IPS DF 4.7 (cell line): ENCODE results near the gene LAPTM4A.
"Not testable (repeated sequence)": the region's sequence is repeated elsewhere in the genome, so short reads cannot be mapped to it uniquely, and the experiment has no call there.

Experiments used
- DNase-seq: peaks from one replicate; pipeline ENCODE4 v3.0.0-alpha.2; 2013; ENCODE audit warnings: low spot score; ENCODE audit errors: extremely low read depth

LAPTM4A gene

DNA sequence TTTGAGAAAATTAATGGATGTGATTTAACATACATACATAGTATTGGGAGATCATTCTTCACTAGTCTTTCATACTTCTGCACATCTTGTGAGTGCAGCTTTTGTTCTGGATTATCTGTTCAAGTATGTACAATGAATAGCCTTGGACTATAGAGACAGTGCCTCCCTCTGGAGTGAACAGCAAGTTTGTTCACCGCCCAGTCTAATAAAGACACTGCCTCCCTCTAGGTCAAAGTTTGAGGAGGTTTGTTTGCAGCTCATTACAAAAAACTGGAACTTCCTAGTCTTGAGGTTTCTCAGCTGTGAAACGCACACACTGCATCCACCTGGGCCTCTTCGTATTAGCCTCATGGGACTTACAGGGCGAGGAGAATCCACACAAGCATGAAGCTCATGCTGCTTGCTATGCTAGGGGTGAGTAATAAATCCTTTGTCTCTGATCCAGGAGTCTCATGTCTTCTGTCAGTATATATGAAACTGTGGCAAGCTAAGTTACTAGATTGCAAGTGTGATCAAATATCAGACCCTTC is 26.0 kb upstream of the LAPTM4A start:
- DNase-seq, result no peak

DNA sequence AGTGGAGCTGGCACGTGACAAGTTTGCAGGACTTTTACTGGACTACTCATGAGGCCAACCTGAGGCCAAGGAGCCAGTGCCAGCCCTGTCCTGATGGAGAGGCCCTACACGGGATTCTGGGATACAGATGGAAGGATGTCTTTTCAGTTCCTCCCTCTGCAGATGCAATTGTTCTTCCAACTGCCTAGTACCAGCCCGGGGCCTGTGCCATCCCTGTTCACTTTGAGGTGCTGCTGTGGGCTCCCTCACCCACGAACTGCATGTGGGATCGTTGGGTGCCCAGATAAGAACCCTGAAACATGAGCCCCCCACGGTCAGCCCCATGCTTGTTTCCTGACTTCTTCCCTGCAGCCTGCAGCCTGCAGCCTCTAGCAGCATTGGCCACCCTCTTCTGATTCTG is 25.3 kb upstream of the LAPTM4A start:
- no peak for DNase-seq

DNA sequence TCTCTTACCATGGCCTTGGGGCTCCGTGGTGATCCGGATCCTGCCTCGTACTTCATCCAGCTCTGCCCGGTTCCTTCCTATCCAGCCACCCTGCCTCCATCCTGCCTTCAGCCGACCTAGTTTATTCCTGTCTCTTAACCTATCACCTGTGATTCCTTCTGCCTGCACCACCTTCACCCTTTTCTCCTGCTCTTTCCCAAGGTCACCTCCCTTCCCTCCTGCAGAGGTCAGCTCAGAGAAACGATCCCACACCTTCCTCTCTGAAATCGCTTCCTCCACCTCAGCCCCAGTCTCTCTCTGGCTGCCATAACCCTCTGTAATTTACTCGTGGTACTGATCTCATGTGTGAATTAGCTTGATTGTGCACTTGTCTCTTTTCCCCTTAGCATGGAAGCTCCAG is 23.5 kb upstream of the LAPTM4A start:
- DNase-seq, result no peak

DNA sequence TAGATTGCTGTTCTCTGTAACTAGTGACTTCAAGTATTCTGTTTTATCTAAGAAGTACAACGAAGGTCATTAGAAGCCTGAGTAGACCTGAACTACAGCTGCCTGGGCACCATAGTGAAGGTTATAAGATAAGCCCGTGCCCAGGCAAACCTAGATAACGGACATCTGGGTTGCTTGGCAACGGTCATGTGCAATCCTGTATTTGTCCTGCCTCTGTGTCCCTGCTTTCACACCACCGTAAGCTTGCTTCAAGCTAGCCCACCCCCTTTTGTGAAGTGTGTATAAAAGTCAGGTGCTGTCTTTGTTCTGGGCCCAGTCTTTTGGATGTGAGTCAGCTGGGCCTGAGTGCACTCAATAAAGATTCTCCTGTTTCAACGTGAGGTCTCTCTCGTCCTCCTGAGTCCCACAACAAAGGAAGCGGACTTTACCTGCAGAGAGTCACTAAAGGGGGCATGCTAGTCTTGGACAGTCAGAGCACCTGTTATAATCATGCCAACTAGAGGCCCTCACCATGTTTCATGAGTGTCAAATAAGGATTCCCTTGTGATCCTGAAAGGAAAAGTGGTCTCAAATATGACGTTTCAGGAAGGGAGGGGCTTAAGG is 22.7 kb upstream of the LAPTM4A start:
- not testable (repeated sequence) for DNase-seq

DNA sequence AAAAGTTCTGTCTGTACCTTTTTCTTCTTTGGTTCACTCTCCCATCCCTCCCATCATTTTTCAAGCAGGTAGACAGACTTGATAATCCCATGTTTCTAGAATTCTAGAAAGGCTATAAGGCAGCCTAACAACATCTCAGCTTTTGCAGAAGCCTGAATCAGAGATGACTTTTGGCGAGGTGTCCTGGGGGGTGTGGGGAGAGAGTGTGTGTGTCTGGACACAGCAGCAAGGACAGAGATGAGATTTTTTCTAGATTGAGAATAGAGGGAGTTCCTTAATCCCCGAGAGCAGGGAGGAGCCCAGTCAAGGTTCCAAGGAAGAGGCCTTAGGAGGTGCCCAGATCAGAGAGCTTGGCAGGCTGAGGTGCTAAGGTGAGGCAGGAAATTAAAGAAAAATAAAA is 22.0 kb upstream of the LAPTM4A start:
- DNase-seq, result no peak

DNA sequence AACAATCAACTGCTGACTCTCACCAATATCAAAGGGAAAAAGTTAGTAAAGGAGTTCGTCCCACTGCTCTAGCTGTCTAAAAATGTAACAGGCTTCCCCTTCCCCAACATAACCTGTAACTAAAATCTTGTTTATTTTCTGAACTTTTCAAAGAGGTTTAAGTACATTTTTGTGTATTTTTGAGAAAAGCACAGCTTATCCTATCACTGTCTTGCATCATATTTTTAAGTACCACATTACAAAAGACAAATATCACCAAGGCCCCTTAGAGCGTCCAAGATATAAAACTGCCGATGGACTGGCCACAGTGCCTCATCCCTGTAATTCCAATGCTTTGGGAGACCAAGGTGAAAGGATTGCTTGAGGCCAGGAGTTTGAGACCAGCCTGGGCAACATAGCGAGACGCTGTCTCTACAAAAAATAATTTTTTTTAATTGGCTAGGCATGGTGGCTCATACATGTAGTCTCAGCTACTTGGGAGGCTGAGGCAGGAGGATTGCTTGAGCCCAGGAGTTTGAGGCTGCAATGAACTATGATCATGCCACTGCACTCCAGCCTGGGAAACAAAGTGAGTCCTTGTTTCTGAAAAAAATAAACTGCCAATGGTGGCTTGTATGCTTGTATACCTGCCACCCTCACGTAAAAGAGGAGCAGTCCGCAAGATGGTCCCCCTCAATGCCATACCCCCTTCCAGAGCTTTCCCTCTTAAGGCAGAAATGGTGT is 21.2 kb upstream of the LAPTM4A start:
- DNase-seq, result no peak

DNA sequence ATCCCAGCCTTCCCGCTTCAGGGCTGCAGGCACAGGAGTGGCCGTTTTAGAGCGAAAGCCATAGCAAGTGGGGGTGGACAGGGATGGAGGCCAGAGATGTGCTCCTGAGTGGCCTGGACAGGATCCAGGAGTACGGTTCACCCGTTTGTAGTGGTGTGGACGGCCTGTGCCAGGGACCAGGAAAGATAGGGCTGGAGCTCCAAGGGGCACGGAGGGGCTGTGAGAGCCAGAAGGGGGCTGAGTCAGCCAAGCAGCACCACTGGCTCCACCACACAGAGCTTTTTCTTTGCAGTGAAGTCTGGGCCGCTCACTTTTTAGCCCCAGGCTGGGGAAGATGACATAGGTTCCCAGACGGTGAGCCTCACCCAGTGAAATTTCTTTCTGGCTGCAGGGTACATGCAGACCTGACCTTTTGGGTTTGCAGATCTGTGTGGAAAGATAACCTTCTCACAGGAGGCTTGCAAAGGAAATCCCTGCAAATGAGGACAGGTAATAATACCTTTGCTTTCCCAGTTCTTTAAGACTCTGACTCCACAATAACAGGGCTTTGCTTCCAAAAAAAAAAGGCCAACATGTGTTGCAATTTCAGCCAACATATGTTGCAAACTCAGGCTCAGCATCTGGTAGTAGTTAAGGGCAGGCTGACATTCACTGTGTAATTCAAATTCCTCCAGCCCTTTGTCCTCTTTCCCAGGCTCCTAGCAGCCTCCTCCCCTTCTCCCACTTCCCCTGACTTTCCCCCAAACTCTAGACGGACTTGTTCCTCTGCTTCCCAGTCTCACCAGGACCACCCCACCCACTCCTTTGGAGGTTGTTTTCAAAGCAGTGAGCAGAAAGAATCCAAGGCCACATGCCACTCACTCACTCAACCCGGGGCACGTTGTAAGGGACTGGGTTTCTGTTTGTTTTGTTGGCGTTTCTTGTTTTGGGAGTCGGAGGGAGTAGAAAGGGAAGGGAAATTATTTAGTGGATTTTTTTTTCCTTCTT is 20.3 kb upstream of the LAPTM4A start:
- DNase-seq, result no peak

DNA sequence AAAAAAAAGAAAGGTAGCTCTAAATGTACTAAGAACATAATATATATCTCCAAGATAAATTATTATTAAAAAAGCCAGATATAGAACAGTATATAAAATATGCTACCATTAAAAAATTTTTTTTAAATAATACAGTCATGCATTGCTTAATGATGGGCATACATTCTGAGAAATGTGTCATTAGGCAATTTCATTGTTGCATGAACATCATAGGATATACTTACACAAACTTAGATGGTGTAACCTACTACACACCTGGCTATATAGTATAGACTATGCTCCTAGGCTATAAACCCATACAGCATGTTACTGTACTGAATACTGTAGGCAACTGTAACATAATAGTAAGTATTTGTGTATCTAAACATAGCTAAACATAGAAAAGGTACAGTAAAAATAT is 18.3 kb upstream of the LAPTM4A start:
- DNase-seq, result no peak

DNA sequence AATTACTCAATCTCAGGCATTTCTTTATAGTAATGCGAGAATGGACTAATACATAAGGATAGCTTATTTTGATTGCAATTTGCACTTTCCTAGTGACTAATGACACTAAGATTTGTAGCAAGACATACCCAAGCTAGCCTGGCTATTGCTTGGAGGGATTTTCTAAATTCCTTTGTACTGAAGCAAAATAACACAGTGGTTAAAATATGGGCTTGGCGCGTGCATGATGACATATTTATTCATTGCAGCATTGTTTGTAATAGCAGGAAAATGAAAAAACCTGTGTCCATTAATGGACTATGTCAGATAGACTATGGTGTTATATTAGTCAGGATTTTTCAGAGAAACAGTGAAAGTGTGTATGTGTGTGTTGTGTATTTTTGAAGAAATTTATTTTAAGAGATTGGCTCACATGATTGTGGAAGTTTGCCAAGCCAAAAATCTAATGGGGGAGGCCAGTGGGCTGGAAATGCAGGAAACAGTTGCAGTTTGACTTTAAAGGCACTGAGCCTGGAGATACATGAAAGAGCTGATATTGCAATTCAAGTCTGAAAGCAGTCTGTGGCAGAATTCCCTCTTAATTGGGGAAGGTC is 16.7 kb upstream of the LAPTM4A start:
- DNase-seq, result no peak

DNA sequence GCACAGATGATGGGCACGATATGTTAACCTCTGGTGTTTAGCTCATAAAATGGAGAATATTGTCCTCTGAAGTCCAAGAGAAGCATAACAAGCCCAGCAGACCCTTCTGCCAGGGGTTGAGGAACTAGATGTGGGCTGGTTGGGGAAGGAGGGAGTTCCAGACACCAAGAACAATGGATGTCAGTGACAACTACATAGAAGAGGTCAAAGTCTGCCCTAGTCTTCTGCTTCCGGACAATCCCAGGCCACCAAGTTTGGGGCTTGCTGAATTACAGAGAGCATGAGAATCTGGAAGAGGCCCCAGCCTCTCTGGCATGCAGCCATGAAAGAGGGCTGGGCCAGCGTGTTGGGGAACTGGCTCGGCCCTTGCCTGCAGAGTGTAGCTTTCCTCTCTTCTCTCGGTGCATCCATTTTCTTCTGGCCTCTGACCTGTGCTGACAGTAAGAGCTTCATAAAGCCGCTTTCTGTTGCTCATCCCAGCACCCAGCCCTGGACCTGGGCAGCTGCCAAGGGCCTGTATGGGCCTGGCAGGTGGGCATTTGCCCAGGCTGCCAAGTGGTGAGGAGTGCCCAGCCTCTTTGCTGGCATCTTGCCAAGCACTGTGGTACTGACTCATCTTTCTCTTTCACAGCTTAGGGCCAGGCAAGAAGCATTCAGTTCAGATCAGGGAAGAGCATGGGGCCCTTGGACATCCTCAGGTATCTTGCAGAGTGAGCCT is 14.6 kb upstream of the LAPTM4A start:
- DNase-seq, result no peak

DNA sequence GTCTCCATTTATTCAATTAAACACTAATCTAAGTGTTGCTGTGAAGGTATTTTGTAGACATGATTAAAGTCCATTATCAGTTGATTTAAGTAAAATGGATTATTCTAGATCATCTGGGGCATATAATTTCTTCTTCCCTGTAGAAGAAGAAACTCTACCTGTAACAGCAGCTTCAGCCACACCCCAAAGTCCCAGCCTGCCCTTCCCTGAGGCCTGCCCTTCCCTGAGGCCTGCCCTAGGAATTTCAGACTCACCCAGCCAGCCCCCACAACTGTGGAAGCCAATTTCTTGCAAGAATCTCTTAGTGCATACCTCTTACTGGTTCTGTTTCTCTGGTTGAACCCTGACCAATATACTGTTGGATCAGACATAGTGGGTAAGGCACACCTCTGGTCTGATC is 13.4 kb upstream of the LAPTM4A start:
- no peak for DNase-seq

DNA sequence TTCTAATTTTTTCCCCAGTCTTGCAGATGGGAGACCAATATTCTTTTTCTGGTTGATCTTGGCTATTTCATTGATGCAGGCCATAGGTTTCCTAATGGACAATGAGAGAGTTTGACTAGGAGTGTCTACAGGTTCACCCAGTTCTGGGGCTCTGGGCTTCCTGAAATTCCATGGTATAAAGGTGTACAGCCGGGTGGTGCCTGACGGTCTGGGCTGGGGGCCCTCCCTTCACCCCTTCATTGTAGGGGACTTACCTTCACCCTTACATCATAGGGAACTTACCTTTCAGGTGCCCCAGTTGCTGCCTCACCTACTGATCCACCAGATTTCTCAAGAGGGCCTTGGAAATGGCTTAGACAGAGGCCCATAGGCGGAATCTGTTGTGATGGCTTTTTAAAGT is 13.0 kb upstream of the LAPTM4A start:
- DNase-seq, result no peak

DNA sequence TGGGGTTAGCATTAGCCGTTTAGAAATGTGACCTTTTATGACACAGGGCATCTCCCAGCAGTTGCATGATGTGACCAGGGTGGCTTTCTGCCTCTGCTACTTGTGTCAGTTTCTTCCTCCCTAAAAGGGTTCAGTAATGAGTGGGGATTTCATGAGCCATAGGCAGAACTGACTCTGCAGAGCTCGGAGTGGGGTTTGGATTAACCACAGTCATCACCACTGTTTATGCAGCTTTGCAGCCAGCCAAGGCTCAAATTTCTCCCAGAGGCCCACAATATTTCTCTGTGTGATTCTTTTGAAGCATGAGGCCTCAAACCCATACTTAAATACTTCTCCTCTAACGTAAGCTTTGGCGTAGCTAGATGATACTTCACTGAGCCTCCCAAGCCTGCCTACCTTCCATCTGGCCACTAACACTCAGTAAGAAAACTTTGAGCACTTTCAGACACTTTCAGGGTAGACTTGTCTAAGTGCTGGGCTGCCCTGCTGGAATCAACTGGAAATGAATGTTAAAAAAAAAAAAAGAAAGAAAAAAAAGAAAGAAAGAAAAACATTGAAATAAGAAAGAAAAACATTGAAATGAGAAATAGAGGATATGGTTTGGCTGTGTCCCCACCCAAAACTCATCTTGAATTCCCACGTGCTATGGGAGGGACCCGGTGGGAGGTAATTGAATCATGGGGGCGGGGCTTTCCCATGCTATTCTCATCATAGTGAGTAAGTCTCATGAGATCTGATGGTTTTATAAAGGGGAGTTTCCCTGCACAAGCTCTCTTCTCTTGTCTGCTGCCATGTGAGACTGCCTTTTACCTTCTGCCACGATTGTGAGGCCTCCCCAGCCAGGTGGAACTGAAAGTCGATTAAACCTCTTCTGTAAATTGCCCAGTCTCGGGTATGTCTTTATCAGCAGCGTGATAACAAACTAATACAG is 11.5 kb upstream of the LAPTM4A start:
- no peak for DNase-seq

DNA sequence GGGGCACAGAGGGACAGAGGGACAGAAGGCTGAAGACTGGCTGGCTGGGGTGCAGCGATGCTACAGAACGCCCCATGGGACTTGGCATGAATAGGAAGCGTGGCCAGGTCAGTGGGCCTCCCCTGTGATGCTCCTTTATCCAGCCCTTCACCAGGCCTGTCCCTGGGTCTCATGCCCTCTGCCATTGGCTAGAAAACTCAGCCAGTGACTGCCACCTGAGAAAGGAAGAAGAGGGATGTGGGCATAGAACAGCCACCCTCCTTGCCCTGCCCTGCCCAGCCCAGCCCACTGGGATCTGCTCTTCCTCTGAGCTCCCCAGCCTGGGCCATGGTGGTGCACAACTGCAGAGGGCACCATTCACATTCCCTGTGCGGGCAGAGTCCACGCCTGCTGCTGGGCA is 10.5 kb upstream of the LAPTM4A start:
- no peak for DNase-seq

DNA sequence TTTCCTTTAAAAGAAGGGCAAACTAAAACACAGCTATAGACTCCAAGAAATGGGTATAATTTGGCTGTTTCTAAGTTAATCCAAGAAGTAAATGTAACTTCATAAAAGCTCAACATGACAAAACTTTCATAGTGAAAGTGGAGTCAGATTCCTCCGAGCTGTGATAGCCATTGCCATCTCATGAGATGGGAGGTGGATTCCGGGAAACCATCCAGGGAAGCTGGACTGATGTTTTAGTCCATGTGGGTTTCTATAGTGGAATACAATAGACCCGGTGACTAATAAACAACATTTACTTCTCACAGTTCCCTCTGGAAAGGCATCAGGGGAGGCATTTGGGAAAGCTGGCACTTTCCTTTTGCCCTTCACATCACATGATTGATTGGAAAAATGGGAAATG is 10.0 kb upstream of the LAPTM4A start:
- no peak for DNase-seq

DNA sequence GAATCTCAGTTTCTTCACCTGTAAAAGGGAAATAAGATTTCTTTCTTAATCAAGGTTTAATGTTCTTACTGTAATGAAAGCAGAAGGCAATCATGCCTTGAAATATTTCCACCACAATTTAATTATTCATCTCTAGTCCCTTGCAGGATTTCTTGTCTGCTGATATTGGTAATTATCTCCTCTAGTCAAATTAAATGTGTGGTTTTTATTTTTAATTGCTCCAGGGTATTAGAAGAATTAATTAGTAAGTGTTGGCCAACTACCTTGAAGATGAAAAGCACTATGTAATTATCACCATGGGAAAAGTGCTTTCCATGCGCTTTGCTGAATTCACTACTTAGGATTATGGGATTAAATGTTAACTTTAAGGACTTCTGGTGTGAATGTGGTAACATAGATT is 8.7 kb upstream of the LAPTM4A start:
- no peak for DNase-seq

DNA sequence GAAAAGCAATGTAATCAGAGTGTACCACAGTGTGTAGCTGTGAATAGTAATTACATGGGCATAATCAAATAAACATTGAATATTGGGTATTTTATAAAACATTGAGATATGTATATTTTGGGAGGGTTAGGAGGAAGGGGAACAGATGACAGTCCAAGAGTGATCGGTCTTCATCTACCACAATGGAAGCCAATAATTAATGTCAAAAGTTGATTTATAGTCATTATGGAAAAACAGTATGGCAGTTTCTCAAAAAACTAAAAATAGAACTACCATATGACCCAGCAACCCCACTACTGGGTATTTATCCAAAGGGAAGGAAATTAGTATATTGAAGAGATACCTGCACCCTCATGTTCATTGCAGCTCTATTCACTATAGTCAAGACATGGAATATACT is 5.8 kb upstream of the LAPTM4A start:
- no peak for DNase-seq

DNA sequence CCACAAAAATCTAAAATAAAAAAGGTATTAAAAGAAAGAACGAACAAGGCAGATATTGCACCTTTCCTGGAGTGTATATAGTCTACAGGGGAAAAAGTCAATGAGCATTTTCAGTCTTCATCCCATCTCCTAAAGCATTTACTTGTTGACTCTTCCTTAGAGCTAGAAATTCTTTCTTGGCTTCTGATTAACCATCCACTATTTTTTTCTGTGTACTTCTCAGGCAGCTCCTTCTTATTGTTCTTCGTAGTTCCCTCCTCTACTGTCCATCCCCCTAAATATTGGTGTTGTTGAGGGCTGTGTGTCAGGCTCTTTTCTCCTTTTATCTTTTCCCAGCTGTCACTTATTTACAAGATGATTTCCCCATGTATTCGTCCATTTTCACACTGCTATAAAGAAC is 3.5 kb upstream of the LAPTM4A start:
- no peak for DNase-seq

DNA sequence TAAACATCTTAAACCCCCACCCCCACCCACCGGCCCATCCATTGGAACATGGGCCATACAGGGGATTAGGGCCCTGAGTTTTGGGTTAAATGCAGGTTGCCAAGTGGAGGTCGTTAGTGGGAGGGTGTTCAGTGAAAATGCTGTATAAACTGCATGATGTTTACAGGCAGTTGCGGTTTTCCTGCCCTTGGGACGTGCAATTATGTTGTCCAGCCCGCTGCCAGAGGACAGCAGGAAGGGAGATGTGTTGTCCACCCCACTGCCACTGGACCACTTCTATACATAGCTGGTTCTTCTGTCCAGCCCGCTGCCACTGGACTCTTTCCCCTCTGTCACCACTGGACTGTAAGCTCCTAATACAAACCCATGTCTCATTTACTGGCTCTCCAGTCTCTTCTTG is 2.7 kb upstream of the LAPTM4A start:
- no peak for DNase-seq

DNA sequence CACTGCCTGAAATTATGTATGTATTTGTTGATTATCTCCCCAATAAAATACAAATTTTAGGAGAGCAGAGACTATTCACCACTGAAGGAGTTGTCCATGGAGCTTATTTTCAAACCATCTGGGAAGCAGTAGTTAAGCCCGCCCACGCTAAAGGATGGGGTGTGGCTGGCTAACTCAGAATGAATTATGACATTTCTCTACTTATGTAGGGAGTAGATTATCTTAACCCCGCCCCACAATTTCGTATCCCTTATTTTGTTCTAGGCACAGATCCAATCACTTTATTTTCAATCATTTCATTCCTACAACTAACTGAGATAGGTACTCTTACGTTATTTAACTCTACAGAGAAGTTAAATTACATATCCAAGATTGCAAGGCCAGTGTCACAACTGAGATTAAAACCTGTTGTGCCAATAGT is 1.4 kb upstream of the LAPTM4A start:
- DNase-seq, result no peak
